Stimulated activated CD8-positive, alpha-beta memory T cell treated with anti-CD3 and anti-CD28 coated beads, Interleukin-15, amount 100 ng/mL, for 1 hour (primary cell): ENCODE measurements around the gene CCDC192.
"Not testable (repeated sequence)": the region's sequence is repeated elsewhere in the genome, so short reads cannot be mapped to it uniquely, and the experiment has no call there.

Experiments used
- DNase-seq: peaks from one replicate; pipeline ENCODE4 v3.0.0-alpha.2; 2020; ENCODE audit warnings: low read depth

The CCDC192 gene

GRCh38 chr5:127766676-127767335 lies 63.6 kb downstream of the CCDC192 start:
- no peak for DNase-seq

- DNase-seq, result no peak
These were observed 66.2 kb downstream of the CCDC192 start for GRCh38 chr5:127769386-127769785.

GRCh38 chr5:127770272-127770671 lies 67.1 kb downstream of the CCDC192 start:
- no peak for DNase-seq

DNA sequence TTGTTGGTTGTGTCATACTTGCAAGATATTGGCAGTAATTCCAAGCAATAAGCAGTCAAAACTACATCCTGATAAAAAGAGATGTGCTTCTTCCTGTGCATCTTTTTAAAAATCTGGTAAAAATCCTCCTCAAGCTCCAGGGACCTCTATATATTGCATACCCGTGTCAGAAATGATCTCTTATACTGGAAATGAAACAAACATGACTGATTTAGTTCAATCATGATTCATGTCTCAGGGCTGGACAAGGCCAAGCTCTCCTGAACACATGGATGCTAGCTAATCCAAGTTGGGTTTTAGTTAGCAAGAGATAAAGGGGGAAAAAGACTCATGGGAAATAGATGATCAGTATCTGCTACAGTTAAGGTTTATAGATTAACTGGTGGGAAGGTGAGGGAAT lies 69.3 kb downstream of the CCDC192 start:
- no peak for DNase-seq

GRCh38 chr5:127774221-127774620 lies 71.0 kb downstream of the CCDC192 start:
- no peak for DNase-seq

- DNase-seq, result no peak
These were observed 73.3 kb downstream of the CCDC192 start for GRCh38 chr5:127776477-127776876.

GRCh38 chr5:127777957-127778356 lies 74.8 kb downstream of the CCDC192 start:
- DNase-seq, result no peak

- not testable (repeated sequence) for DNase-seq
These were observed 79.3 kb downstream of the CCDC192 start for GRCh38 chr5:127782450-127782849.

DNA sequence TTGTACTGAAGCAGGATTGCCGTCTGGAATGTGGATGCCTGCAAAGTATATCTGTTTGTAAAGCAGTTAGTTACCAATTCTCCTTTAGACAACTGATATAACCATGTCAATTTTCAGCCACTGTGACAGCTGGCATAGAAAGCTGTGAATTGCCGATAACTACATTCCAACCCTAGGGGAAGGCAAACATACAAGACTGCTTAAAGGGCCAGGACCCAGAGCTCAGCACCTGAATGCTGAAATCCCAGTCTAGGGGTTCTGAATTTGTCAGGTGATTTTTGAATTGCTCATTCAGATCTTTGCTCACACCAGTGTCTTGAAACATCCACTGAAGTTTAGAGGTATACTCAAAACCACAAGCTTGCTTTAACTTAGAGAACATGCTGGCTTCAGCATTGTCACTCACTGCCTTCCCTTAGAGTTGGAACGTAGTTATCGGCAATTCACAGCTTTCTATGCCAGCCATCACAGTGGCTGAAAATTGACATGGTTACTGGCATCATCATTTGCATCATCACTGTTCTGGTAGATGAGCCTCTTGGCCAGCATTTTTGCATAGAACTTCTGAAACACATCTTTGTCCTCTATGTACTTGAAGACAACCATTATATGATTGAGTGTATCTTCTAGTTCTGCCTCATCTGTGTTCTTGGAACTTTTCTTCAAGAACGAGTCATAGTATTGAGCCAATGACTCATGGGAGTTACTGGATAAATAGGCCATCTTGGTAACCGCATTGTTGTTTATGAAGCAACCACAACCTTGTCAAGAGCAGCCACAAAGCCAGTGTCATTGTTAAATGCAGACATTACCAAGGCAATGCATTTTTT lies 82.1 kb downstream of the CCDC192 start:
- DNase-seq, result no peak

DNA sequence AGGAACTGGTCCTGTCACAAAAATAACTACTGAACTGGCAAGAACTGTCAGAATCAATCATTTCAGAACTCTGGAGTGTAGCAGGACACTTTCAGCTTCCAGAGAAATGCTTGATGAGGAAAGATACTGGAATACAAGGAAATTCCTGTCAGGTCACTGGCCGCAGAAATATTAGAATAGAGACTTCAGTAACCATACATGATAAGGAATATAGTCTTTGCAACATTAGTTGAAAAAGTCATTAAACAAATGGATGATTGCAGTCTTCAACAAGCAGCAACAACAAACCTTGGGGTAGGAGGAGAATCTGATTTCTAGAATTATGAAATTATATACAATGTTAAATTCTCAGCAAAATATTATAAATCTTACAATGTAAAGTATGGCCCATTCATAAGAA lies 88.2 kb downstream of the CCDC192 start:
- no peak for DNase-seq

GRCh38 chr5:127791908-127792307 lies 88.7 kb downstream of the CCDC192 start:
- DNase-seq, result not testable (repeated sequence)

DNA sequence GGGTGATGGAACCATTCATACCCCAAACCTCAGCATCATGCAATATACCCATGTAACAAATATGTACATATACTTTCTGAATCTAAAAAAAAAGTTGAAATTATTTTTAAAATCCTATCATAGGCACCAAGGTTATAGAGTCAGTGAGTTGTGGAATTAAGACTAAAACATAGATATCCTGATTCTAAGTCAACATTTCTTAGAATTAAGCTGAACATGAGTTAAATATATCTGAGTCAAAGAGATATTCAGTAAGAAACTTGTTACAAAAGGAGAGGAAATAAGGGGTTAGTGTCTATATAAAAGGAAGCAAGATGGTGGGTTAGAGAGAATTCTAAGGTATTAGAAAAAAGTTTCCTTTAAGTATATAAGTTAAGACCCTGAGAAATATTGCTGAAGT lies 89.9 kb downstream of the CCDC192 start:
- no peak for DNase-seq

DNA sequence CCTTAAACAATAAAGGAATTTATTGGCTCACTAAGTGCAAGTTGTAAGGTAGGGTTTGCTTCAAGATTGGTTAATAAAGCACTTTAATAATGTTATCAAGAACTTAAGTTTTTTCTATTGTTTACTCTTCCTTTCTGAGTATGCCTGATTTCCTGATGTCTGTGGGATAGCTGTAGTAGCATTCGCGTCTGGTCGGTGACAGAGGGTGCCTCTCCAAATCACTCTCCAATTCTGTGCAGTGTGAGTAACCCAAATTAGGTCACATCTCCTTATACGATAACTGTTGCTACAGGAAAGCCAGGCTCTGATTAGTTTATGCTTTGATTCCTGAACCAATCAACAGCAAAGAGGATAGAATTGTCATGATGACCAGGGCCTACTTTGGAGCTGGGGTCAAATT lies 90.7 kb downstream of the CCDC192 start:
- DNase-seq, result no peak

DNA sequence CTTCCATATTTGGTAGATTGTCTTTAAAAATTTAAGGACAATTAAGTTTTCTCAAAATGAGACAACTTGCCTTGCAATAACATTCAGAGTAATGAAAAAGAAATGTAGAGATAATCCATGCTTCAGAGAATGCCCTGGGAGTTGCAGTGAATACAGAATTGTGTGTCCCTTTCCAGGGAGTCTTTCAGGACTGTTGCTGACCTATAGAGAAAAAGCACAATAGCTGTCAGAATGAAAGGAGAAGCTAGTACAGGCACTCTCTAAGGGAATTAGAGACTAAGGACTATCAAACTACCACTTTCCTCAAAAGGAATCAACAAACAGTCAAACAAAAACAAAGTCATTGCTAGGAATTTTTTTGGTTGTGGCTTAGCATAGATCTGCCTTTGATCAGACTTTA lies 93.0 kb downstream of the CCDC192 start:
- DNase-seq, result no peak

GRCh38 chr5:127799293-127799905 lies 96.2 kb downstream of the CCDC192 start:
- DNase-seq, result no peak

GRCh38 chr5:127801751-127802476 lies 98.7 kb downstream of the CCDC192 start:
- DNase-seq, result no peak

GRCh38 chr5:127802477-127802865 lies 99.3 kb downstream of the CCDC192 start:
- no peak for DNase-seq

GRCh38 chr5:127804886-127805426 lies 101.8 kb downstream of the CCDC192 start:
- no peak for DNase-seq

GRCh38 chr5:127805448-127805847 lies 102.3 kb downstream of the CCDC192 start:
- no peak for DNase-seq

- DNase-seq, result no peak
These were observed 103.6 kb downstream of the CCDC192 start for GRCh38 chr5:127806776-127807175.

- no peak for DNase-seq
These were observed 106.3 kb downstream of the CCDC192 start for GRCh38 chr5:127809533-127809932.

DNA sequence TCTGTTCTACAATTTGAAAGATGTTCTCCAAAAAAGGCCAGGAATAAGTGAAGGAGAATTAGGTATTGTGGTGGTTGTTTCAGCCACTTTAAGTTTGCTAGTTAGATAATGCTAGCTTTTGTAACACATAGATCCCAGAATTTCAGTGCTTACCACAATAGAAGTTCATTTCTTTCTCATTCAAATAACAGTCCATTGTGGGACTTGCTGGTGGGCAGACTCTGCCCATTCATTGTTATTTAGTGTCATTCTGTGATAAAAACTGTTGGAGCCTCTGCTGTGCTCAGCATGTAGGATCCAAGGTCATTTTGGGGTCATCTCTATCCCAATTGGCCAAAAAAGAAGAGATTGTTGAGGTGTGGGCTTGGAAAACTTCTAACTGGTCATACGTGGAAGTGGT lies 106.8 kb downstream of the CCDC192 start:
- no peak for DNase-seq
